IMR-90 (cell line): ENCODE measurements around the gene EPGN. TPM values are rescaled to one million over a fixed set of nuclear protein-coding genes. Genes with fewer than 3 reads are reported as not detected.

Source experiments
- ATAC-seq: fragments of 200-7000 bp; cut with Tn5 transposase; 2 replicates; pipeline ENCODE4 v1.9.1; 2020; ENCODE audit warnings: low read depth, mild to moderate bottlenecking, moderate library complexity
- BruUV-seq: library from RNA; stranded (reverse); fragments of 400-500 nt; replicated peaks from 2 replicates; lab custom pipeline; 2021; lab: Mats Ljungman, UMichigan
- CTCF ChIA-PET: fragments of 300-600 bp; formaldehyde crosslinking; extraction: SDS; loops from one replicate; lab custom pipeline; 2021; ENCODE audit warnings: antibody characterized with exemption; lab: Yijun Ruan, JAX
- POLR2A ChIA-PET: fragments of 300-600 bp; sonication (Branson Sonifier 250); formaldehyde crosslinking; loops from one replicate; lab custom pipeline; 2022; ENCODE audit warnings: antibody characterized with exemption; ENCODE audit not compliant: unreplicated experiment; lab: Charles Lee
- DNase-seq: peaks from one replicate; pipeline ENCODE4 v3.0.0; 2013
- H2AFZ ChIP-seq: replicated peaks from 2 replicates; pipeline ENCODE3; 2013; ENCODE audit warnings: low read length, mild to moderate bottlenecking; ENCODE audit not compliant: poor library complexity
- H2AK5ac ChIP-seq: 2 replicates; pipeline ENCODE4 v1.6.1; 2013; ENCODE audit warnings: low read depth, low read length, inconsistent platforms
- H2AK9ac ChIP-seq: replicated peaks from 2 replicates; pipeline ENCODE3; 2013; ENCODE audit warnings: mild to moderate bottlenecking, low read depth, low read length, moderate library complexity; ENCODE audit not compliant: poor library complexity
- H2BK120ac ChIP-seq: 2 replicates; pipeline ENCODE4 v1.6.1; 2013; ENCODE audit warnings: low read depth, low read length, inconsistent platforms
- H2BK15ac ChIP-seq: 3 replicates; pipeline ENCODE4 v1.6.1; 2013; ENCODE audit warnings: low read depth, low read length, inconsistent platforms
- H2BK20ac ChIP-seq: 2 replicates; pipeline ENCODE4 v1.6.1; 2013; ENCODE audit warnings: low read depth, mild to moderate bottlenecking, inconsistent platforms, low read length, moderate library complexity
- H2BK5ac ChIP-seq: 2 replicates; pipeline ENCODE4 v1.6.1; 2013; ENCODE audit warnings: mild to moderate bottlenecking, low read depth, low read length, inconsistent platforms; ENCODE audit not compliant: poor library complexity, severe bottlenecking
- H3K14ac ChIP-seq: replicated peaks from 2 replicates; pipeline ENCODE4 v1.6.1; 2013; ENCODE audit warnings: low read depth, low read length, inconsistent platforms
- H3K18ac ChIP-seq: 2 replicates; pipeline ENCODE4 v1.6.1; 2013; ENCODE audit warnings: low read depth, low read length, control low read depth
- H3K23ac ChIP-seq: 2 replicates; pipeline ENCODE4 v1.6.1; 2013; ENCODE audit warnings: low read depth, low read length, inconsistent platforms
- H3K27ac ChIP-seq: 2 replicates; pipeline ENCODE4 v1.5.1; 2013; ENCODE audit warnings: mild to moderate bottlenecking, control low read depth, low read length; ENCODE audit not compliant: insufficient read depth
- H3K27me3 ChIP-seq: 2 replicates; pipeline ENCODE4 v1.6.1; 2013; ENCODE audit warnings: low read length; ENCODE audit not compliant: control insufficient read depth, insufficient read depth
- H3K36me3 ChIP-seq: 2 replicates; pipeline ENCODE4 v1.6.1; 2013; ENCODE audit warnings: low read length, mixed read lengths; ENCODE audit not compliant: control insufficient read depth, insufficient read depth
- H3K4ac ChIP-seq: 2 replicates; pipeline ENCODE4 v1.6.1; 2013; ENCODE audit warnings: low read depth, low read length, inconsistent platforms
- H3K4me1 ChIP-seq: 2 replicates; pipeline ENCODE4 v1.6.1; 2013; ENCODE audit warnings: low read length, mixed read lengths; ENCODE audit not compliant: control insufficient read depth, insufficient read depth
- H3K4me2 ChIP-seq: 2 replicates; pipeline ENCODE4 v1.6.1; 2013; ENCODE audit warnings: low read depth, mild to moderate bottlenecking, control low read depth, low read length, moderate library complexity
- H3K4me3 ChIP-seq: 2 replicates; pipeline ENCODE4 v1.5.1; 2013; ENCODE audit warnings: low read depth, mild to moderate bottlenecking, control low read depth, low read length, moderate library complexity; ENCODE audit not compliant: insufficient read depth
- H3K56ac ChIP-seq: 2 replicates; pipeline ENCODE4 v1.6.1; 2013; ENCODE audit warnings: low read length, inconsistent platforms; ENCODE audit not compliant: insufficient read depth; ENCODE audit errors: extremely low read depth
- H3K79me1 ChIP-seq, 2 experiments: 2 replicates each; pipeline ENCODE4 v1.6.1; 2013; ENCODE audit warnings: low read length in 2 of 2, inconsistent platforms in 1 of 2, low read depth in 1 of 2
- H3K9ac ChIP-seq: 2 replicates; pipeline ENCODE4 v1.6.1; 2013; ENCODE audit warnings: low read depth, low read length, control low read depth
- H3K9me1 ChIP-seq: 2 replicates; pipeline ENCODE4 v1.6.1; 2013; ENCODE audit warnings: low read length, inconsistent platforms; ENCODE audit not compliant: insufficient read depth
- H3K9me3 ChIP-seq: 2 replicates; pipeline ENCODE4 v1.6.1; 2013; ENCODE audit warnings: low read length; ENCODE audit not compliant: control insufficient read depth, insufficient read depth
- H4K20me1 ChIP-seq: 2 replicates; pipeline ENCODE4 v1.6.1; 2013; ENCODE audit warnings: low read length, inconsistent platforms; ENCODE audit not compliant: insufficient read depth
- H4K5ac ChIP-seq: 2 replicates; pipeline ENCODE4 v1.6.1; 2013; ENCODE audit warnings: mild to moderate bottlenecking, low read depth, low read length, control low read depth
- H4K8ac ChIP-seq, 2 experiments: 2 replicates each; pipeline ENCODE4 v1.6.1; 2013; ENCODE audit warnings: low read depth in 2 of 2, low read length in 2 of 2, control low read depth in 1 of 2, inconsistent platforms in 1 of 2
- H4K91ac ChIP-seq: 2 replicates; pipeline ENCODE4 v1.6.1; 2013; ENCODE audit warnings: low read depth, low read length, inconsistent platforms; ENCODE audit not compliant: insufficient read depth
- BHLHE40 ChIP-seq: fragments of 150-350 bp; IDR thresholded peaks from 2 replicates; pipeline ENCODE4 v1.6.1; 2016; ENCODE audit warnings: mild to moderate bottlenecking, low read depth, low read length
- MAFK ChIP-seq: IDR thresholded peaks from 2 replicates; pipeline ENCODE4 v1.6.1; 2012; ENCODE audit warnings: low read depth, low read length, improper control_type of control experiment
- MXI1 ChIP-seq: IDR thresholded peaks from 2 replicates; pipeline ENCODE4 v1.6.1; 2012; ENCODE audit warnings: low read depth, mild to moderate bottlenecking, low read length, moderate library complexity, borderline replicate concordance
- POLR2A ChIP-seq: IDR thresholded peaks from 2 replicates; pipeline ENCODE4 v1.6.1; 2012; ENCODE audit warnings: mild to moderate bottlenecking, low read depth, low read length
- RCOR1 ChIP-seq: IDR thresholded peaks from 2 replicates; pipeline ENCODE4 v1.6.1; 2012; ENCODE audit warnings: mild to moderate bottlenecking, low read length, improper control_type of control experiment; ENCODE audit not compliant: insufficient replicate concordance
- SMC3 ChIP-seq: fragments of 150-350 bp; IDR thresholded peaks from 2 replicates; pipeline ENCODE4 v1.6.1; 2016; ENCODE audit warnings: low read depth, mild to moderate bottlenecking, antibody characterized with exemption, low read length, moderate library complexity
- WGBS, 2 experiments: methylation state at CpG; one replicate each; pipeline versions ENCODE4 v1.1.5 to v1.1.7; 2013; ENCODE audit warnings: missing lambda C conversion rate in 2 of 2; ENCODE audit not compliant: insufficient read length in 1 of 2; ENCODE audit errors: extremely low coverage in 2 of 2; 5-methylcytosine and 5-hydroxymethylcytosine counted together
- dilution Hi-C: fragments of 300-500 bp; cut with HindIII; formaldehyde crosslinking; loops from one replicate; pipeline ENCODE4 v1.14.3; 2018; ENCODE audit warnings: low sequenced_read_pairs; ENCODE audit not compliant: unreplicated experiment
- in situ Hi-C: fragments of 300-500 bp; cut with MboI; formaldehyde crosslinking; loops from 3 replicates; pipeline ENCODE4 v1.14.3; 2019; ENCODE audit warnings: low sequenced_read_pairs, inconsistent platforms, mixed read lengths
- intact Hi-C: fragments of 100-400 bp; cut with micrococcal nuclease; formaldehyde crosslinking; loops from 2 replicates; pipeline ENCODE4 v1.10.0; 2022
- polyA plus RNA-seq, 3 experiments: library from polyadenylated mRNA; depleted of rRNA; stranded (reverse); fragments of >200 nt; gene quantifications; 2 replicates each; pipeline ENCODE4 v1.2.3, GENCODE V29; 2012; ENCODE audit warnings: low replicate concordance in 1 of 3
- total RNA-seq: library from RNA; depleted of rRNA; stranded (reverse); fragments of >200 nt; gene quantifications from 2 replicates; pipeline ENCODE4 v1.2.3, GENCODE V29; 2012
- TF ChIP-seq, protein P1 (sequence below): fragments of 150-350 bp; IDR thresholded peaks from 2 replicates; pipeline ENCODE4 v1.6.1; 2016; ENCODE audit warnings: low read depth, mild to moderate bottlenecking, low read length, moderate library complexity, borderline replicate concordance

The EPGN gene
- total and polyA plus RNA-seq, 2 of the 4 experiments (the other 2 are of a cell fraction), result 0.18 TPM; not detected in 1

DNA sequence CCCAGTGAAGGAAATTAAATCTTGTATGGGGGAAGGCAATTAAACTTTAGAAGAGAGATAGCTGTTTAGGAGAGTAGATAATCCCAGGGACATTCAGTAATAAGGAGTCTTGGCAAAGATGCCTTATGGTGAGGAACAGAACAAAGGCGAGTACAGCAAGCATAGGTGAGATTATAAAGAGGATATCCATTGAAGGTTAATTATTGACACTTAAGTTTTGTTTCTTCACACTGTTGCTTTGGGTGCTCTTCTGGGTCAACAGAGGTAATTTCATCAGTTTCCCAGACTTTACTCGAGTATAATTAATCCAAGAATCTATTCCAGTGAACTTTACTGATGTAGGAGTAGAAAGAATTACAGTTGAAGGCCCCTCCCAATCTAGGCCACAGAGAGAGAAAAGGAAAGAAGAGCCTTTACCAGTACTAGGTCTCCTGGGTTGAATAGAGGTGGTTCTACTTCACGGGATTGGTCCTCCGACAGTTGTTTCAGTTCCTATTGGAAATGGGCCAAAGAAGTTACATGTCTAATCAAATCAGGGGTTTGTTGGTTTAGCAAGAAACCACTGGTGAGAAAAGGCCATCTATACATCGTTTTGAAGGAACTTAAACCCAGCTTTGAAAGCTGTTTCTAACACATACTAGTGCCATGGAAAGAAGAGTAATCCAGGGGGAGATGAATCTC is 27.2 kb downstream of the EPGN start:
- DNase-seq (no peak), ATAC-seq (no peak)
- ChIA-PET POLR2A (interaction anchor here (0.6 kb wide), 1 partner anchor 179 kb away, joined by 3 read pairs; no protein-coding TSS in a partner anchor), CTCF (no interaction called here)
- Histone ChIP-seq H3K27me3 (no peaks in the 10 kb centered on the region), H4K5ac (no peak overlapping the region), H2BK120ac (no peak overlapping the region), H3K4me1 (no peaks in the 10 kb centered on the region), H3K79me1 (no peaks in the 10 kb centered on the region), H4K20me1 (no peaks in the 10 kb centered on the region), H2AK5ac (no peak overlapping the region), H2AFZ (no peak overlapping the region), H3K18ac (no peak overlapping the region), H3K4me3 (no peak overlapping the region), H3K23ac (no peak overlapping the region), H3K36me3 (no peaks in the 10 kb centered on the region), H2BK20ac (no peak overlapping the region), H2BK15ac (no peak overlapping the region), H4K8ac (no peak overlapping the region), H2BK5ac (no peak overlapping the region), H3K9me3 (no peaks in the 10 kb centered on the region), H3K9ac (no peak overlapping the region), H3K4ac (no peak overlapping the region), H3K14ac (no peak overlapping the region), H3K4me2 (no peak overlapping the region), H4K91ac (no peak overlapping the region), H2AK9ac (no peak overlapping the region), H3K56ac (no peak overlapping the region), H3K27ac (no peak overlapping the region), H3K9me1 (no peaks in the 10 kb centered on the region; the same call in 1 of the 2 replicates)
- no peak for TF ChIP-seq MAFK
- no peak for TF ChIP-seq MXI1
- TF ChIP-seq, protein P1, sequence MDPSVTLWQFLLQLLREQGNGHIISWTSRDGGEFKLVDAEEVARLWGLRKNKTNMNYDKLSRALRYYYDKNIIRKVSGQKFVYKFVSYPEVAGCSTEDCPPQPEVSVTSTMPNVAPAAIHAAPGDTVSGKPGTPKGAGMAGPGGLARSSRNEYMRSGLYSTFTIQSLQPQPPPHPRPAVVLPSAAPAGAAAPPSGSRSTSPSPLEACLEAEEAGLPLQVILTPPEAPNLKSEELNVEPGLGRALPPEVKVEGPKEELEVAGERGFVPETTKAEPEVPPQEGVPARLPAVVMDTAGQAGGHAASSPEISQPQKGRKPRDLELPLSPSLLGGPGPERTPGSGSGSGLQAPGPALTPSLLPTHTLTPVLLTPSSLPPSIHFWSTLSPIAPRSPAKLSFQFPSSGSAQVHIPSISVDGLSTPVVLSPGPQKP, result no peak
- TF ChIP-seq BHLHE40, result no peak
- no peak for TF ChIP-seq POLR2A
- TF ChIP-seq RCOR1, result no peak
- no peak for TF ChIP-seq SMC3
- in situ Hi-C loops (loop anchor here (10.0 to 25.0 kb wide), 2 partner anchors 479 to 1152 kb away; no protein-coding TSS in a partner anchor), dilution Hi-C loops (no loop called here), intact Hi-C loops (no loop called here)
- WGBS, 2 experiments, result 100% methylated on average over 1 of the region's 5 CpGs; no CpG with 5 or more reads in 1 of the 2 experiments
- no TSS peak for BruUV-seq
